ENCODE data around the gene SLC9B1. TPM values are rescaled to one million over a fixed set of nuclear protein-coding genes. Genes with fewer than 3 reads are reported as not detected.
"Not testable (repeated sequence)": the region's sequence is repeated elsewhere in the genome, so short reads cannot be mapped to it uniquely, and the experiment has no call there.

SLC9B1 gene
- total RNA-seq, 1 donor from 2014 or later: 0.87 TPM

DNA sequence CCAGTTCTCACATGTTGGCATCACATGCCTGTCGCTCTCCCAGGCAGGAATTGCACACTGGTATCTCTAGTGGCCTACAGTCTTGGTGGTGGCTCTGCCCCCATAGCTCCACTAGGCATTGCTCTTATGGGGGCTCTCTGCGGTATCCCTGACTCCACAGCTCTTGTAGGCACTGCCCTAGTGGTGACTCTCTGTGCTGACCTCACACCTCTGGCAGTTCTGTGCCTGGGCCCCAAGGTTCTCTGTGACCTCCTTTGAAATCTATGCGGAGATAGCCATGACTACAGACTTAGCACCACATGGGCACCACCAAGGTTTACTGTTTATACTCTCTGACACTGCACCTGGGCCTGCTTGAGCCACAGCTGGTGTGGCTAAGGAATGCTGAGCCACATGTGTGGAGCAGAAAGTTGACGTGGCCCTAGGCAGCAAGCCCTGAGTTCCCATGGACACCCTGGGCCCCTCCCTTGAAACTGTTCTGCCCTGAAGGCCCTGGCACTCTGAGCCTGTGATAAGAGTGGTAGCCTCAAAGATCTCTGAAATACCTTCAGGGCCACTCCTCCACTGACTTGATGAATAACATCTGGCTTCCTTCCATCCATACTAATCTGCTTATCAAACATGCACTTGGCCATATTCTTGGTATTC lies 8.0 kb downstream of the SLC9B1 start:
- DNase-seq (ENCODE audit: low spot score): no peak

DNA sequence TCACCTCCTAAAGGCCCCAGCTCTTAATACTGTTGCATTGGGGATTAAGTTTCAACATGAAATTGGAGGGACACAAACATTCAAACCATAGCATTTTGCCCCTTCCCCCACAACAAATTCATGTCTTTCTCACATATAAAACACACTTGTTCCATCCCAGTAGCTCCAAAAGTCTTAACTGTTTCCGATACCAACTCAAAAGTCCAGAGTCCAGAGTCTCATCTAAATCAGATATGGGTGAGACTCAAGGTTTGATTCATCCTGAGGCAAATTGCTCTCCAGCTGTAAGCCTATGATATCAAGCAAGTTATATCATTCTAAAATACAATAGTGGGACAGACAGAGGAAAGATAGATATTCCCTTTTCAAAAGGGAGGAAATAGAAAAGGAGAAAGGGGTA lies 8.7 kb downstream of the SLC9B1 start:
- no peak for DNase-seq (ENCODE audit: low spot score)

DNA sequence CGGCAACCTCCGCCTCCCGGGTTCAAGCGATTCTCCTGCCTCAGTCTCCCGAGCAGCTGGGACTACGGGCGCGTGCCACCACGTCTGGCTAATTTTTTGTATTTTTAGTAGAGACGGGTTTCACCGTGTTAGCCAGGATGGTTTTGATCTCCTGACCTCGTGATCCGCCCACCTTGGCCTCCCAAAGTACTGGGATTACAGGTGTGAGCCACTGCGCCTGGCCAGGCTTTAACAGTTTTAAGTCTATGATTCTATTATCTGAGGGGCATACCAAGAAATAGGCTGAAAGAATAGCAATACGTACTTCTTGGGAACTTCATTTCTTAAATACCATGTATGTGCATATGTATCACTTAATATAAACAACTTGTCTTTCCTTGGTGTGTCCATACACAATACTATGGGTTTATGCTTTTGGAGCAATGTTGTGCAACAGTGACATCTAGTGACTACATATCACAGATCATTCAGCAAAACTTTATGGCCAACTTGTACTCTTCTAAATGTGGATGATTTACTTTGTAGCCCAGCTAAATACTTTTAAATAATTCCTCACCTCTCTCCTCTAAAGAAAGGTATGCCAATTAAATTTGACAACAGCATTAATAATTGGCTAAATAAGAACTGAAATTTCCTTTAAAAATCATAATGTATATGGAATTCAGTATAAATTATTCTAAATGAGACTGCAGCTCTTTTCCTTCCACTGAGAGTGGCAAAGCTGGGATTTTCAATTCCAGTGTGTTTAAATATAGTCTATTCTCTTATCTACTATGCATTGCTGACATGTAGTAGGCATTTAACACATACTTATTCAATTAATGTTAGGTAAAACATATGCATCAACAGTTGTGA lies 10.4 kb downstream of the SLC9B1 start:
- no peak for DNase-seq (ENCODE audit: low spot score)

DNA sequence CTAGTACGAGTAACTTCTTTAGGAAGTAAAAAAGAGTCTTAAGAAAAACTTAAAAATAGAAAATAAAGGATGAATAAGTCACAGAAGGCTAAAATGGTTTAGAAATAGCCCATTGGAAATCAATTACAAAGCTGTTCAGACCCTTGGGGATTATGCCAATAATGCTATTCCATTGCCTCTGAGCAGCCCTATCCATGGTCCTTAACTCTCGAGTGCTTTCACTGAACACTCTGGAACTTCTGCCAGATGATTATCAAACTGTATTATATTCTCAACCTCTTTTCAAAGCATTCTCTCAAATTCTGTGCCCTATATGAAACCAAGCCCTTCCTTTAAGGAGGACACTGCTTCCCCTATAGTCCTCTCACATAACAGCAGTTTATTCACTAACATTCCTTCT lies 17.0 kb downstream of the SLC9B1 start:
- DNase-seq (ENCODE audit: low spot score): no peak

DNA sequence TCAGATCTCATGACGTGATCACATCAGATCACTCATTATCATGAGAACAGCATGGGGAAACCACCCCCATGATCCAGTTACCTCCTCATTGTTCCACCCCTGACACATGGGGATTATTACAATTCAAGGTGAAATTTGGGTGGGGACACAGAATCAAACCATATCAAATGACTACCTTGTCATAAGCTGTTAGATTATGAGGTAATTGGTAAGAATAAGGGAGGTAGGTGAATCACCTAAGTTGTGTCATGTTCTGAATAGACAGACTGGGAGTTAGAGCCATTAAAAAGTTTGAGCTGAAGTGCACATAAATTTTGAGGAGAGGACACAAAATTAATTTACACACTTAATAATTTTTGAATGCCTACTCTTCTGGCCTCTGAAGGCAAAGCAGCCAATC lies 24.7 kb downstream of the SLC9B1 start:
- DNase-seq (ENCODE audit: low spot score): no peak

DNA sequence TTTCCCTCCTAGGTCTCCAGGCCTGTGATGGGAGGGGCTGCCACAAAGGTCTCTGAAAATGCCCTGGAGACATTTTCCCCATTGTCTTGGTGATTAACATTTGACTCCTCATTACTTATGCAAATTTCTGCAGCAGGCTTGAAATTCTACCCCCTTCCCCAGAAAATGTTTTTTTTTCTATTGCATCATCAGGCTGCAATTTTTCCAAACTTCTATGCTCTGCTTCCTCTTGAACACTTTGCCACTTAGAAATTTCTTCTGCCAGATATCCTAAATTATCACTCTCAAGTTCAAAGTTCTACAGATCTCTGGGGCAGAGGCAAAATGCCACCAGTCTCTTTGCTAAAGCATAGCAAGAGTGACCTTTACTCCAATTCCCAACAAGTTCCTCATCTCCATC lies 25.5 kb downstream of the SLC9B1 start:
- DNase-seq (ENCODE audit: low spot score): not testable (repeated sequence)

DNA sequence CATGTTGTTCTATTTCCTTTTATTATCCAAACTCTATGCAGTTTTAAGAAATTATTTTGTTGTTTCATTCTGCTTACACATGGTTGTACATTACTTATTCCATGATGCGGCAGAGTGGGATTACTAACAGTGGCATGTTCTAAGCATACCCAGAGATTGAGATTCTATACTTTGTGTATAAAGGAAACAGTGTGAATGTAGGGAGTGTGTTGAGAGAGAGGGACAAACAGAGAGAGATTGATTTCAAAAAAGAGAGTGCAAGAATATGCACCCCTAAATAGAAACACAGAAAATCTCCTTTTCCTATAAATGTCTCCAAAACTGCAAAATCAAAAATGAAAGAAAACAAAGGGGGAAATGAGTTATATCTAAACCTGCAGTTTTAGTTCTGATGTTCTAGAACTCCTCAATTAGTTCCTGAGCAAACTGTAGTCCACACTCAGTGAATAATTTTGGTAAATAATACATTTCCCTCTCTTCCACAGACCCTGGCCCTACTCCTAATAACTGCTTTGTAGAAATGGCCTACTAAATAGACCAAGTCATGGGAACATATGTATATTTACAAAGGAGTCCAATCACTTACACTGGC lies 31.0 kb downstream of the SLC9B1 start:
- no peak for DNase-seq (ENCODE audit: low spot score)

DNA sequence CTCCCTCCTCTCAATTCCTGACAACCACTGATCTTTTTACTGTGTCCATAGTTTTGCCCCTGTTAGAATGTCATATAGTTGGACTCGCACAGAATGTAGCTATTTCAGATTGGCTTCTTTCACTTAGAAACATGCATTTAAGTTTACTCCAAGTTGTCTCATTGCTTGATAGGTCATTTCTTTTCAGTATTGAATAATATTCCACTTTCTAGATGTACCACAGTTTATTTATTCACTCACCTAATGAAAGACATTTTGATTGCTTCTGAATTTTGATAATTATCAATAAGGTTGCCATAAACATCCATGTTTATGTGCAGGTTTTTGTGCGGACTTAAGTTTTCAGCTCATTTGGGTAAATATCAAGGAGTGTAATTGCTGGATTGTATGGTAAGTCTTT lies 38.5 kb downstream of the SLC9B1 start:
- DNase-seq (ENCODE audit: low spot score): no peak

DNA sequence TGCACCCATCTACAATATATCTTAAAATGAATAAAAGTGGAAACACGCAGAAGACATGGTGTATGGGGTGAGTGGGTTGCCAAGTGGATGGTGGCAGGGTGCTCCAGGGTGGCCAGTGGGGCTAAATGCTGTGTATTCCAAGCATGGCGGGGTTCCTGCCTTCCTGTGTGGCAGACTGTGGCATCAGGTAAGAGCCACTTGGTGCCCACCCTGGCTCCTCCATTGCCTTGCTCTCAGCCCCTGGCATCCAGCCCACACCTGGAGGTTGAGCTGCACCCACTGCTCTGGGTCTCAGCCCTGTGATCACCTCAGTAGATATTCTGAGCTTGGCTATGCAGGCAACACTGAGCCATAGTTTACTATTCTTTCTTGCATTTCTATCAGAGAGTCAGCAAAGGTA lies 57.7 kb downstream of the SLC9B1 start:
- not testable (repeated sequence) for DNase-seq (ENCODE audit: low spot score)

DNA sequence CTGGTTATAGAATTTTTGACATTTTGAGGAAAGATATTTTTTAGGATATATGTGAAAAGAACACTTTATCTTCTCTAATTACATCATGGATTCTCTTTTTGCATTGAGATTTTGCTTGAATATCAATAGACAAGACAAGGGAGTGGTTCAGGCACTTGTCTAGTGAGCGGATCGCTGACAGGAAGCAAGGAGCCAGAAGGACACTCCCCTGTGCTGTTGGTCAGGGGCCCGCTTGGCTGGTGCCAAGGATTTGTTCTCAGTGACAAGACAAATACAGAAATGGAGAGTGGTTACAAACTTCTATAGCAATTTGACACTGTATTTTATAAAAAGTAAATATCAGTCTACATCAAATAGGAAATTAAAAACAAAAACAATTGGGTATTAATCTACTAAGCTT lies 60.0 kb downstream of the SLC9B1 start:
- DNase-seq (ENCODE audit: low spot score): no peak

DNA sequence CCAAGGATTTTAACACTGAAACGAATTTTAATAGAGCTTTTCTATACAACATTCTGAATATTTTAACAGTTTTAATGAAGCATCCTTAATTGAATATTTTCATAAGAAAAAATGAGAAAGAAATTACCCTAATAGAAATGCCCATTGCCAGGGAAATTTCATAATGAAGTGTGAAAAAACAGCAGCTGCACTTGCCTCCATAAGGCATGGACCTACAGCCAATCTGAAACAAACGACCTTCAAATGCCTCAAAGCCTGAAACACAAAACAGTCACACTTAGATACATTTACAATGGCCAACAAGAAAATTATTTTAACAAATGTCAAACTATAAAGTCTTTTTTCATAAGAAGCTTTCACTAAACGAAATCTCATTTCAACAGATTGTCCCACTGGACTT lies 74.4 kb downstream of the SLC9B1 start:
- DNase-seq (ENCODE audit: low spot score): no peak

DNA sequence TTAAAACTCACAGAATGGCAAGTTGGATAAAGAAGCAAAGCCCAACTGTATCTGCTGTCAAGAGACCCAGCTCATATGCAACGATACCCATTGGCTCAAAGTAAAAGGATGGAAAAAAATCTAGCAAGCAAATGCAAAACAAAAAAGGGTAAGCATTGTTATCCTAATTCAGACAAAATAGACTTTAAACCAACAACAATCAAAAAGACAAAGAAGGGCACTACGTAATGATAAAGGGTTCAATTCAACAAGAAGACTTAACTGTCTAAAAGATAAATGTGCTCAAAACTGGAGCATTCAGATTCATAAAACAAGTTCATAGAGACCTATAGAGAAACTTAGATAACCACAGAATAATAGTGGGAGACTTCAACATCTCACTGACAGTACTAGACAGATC lies 81.4 kb downstream of the SLC9B1 start:
- not testable (repeated sequence) for DNase-seq (ENCODE audit: low spot score)

DNA sequence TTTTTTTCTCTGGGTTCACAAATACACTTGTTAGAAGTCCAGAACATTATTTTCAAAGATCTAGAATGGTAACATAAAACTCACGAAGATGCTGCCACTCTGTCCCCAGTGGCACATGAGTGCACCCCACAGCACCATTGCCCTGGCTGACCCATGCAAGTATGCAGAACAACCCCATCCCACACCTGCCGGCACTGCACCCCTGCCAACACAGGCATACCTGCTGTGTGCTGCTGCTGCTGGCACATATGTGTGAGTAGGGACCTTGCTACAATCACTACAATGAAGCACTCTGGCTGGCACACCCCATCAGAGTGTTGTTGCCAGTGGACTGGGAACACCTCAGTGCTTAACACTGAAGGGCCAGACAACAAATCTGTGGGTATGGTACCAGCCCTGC lies 83.8 kb downstream of the SLC9B1 start:
- DNase-seq (ENCODE audit: low spot score): no peak

DNA sequence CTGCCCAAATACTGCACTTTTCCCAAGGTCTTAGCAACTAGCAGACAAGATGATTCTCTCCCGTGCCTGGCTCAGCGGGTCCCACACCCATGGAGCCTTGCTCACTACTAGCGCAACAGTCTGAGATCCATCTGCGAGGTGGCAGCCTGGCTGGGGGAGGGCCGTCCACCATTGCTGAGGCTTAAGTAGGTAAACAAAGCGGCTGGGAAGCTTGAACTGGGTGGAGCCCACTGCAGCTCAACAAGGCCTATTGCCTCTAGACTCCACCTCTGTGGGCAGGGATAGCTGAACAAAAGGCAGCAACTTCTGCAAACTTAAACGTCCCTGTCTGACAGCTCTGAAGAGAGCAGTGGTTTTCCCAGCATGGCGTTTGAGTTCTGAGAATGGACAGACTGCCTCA lies 99.8 kb downstream of the SLC9B1 start:
- not testable (repeated sequence) for DNase-seq (ENCODE audit: low spot score)

DNA sequence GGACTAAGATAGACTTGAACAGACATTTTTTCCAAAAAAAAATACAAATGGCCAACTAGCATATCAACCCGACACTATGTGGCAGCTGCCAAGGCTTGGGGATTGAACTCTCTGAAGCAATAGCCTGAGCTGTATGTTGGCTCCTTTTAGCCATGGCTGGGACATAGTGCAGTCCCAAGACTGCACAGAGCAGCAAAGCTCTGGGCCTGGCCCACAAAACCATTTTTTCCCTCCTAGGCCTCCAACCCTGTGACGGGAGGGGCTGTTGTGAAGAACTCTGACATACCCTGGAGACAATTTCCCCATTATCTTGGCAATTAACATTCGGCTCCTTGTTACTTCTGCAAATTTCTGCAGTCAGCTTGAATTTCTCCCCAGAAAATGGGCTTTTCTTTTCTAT lies 100.6 kb downstream of the SLC9B1 start:
- DNase-seq (ENCODE audit: low spot score): no peak

DNA sequence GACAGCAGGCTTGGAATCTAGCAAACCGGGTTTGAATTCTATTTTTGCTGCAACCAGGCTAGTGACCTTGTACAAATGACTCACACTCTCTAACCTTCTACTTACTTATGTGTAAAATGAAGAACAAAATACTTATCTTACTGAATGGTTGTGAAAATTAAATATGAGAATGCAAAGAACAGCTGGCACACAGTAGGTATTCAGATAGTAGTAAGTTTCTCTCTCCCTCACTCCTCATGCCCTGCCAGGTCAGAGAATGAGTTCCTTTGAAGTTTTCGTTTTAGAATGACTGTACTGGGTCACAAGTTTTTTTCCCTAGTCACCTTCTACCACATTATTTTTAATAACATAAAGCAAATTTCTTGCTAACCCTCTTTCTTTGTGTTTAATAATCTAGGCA lies 117.7 kb downstream of the SLC9B1 start:
- DNase-seq (ENCODE audit: low spot score): no peak

DNA sequence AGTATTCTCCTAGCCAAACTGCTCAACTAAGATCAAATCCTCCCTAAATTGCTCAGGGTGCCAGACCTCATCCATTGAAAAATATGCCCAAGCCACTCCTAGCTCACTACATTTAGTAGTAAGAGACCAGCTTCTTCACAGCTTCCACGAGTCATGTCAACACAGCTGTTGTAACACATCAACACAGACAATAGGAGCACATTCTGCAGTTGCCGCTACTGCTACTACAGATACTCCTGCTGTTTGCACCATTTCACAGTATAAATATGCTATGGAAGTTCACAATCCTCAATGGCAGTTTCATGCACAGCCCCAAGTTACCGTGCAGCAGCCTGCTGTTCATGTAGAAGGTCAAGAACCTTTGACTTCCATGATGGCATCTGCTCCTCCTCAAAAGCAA lies 121.9 kb downstream of the SLC9B1 start:
- not testable (repeated sequence) for DNase-seq (ENCODE audit: low spot score)

DNA sequence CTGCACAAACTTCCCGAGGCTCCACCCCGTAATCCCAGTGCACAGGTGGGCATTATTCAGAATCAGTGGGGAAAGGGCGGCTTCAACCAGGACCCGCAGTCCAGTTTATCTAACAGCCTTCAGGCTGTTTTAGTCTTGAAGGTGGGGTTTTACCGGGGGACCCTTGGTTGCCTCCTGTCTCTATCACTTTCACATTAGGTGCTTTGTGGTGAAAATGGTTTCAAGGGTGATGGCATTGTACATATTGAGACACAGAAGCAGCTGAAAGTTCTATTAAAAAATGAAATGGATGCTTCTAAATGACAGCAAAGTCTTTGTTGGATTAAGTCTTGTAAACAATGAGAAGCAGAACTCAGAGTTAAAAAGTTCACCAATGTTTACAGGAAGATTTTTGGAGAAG lies 123.0 kb downstream of the SLC9B1 start:
- DNase-seq (ENCODE audit: low spot score): not testable (repeated sequence)

DNA sequence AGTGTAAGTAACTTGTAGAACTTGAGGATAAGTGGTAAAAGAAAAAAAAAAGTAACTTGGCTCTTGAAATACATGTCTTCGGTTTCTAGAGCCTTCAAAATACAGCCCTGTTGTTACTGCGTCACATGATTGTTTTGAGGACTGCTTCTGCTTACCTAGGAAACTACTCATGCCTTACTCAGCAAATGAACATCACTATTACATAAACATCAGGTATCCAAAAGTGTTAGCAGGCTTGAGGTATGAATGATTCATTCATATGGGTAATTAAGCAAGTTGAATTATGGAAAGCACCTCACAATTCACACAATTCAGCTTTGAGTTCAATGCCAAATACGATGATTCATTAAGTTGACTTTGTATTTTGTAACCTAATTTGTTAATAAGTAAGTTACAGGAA lies 129.6 kb downstream of the SLC9B1 start:
- not testable (repeated sequence) for DNase-seq (ENCODE audit: low spot score)

DNA sequence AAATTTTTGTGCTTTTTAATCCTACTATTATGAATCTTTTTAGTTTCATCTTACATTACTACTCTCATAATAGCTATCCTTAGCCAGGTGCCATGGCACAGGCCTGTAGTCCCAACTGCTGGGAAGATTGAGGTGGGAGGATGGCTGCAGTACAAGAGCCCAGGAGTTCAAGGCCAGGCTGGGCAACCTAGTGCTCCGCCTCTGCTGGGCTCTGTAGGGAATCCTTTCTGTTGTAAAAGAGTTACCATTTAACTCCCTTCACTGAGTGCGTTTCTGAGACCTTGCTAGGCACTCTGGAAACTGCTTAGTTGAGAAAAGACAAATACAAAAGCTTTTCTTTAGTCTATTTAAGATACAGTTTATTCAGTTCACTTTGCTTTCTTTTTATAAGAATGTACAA lies 130.9 kb downstream of the SLC9B1 start:
- DNase-seq (ENCODE audit: low spot score): not testable (repeated sequence)

DNA sequence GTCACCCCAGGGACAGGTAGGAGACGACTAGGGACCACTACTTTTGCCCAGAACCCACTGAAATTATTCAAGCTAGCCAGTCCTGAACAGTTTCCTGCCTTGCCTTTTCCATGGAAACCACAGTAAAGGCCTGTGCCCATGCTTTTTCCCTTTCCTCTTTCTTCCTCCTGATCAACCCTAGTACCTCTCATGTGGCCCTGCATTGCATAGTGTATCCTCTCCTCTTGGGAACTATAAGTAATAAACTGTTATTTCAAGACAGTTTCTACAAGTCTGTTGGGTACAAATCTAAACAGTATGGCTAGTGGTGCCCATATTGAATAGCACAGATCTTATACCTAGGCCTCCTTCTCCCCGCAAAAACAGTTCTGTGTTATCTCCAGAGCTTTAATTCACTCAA lies 136.2 kb downstream of the SLC9B1 start:
- no peak for DNase-seq (ENCODE audit: low spot score)

DNA sequence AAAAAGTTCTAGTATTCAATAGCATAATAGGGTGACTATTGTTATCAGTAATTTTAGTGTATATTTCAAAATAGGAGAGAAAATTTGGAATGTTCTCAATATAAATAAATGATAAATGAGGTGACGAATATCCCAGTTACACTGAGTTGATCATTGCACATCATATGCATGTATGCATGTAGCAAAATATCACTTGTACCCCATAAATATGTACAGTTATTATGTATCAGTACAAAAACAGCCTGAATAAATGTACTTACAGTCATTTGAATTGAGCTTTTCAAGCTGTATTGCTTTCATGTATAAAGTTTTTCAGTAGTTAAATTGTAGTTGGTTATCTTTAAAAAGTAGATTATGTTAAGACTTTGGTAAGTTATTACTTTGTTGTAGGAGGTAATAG lies 138.2 kb downstream of the SLC9B1 start:
- no peak for DNase-seq (ENCODE audit: low spot score)

DNA sequence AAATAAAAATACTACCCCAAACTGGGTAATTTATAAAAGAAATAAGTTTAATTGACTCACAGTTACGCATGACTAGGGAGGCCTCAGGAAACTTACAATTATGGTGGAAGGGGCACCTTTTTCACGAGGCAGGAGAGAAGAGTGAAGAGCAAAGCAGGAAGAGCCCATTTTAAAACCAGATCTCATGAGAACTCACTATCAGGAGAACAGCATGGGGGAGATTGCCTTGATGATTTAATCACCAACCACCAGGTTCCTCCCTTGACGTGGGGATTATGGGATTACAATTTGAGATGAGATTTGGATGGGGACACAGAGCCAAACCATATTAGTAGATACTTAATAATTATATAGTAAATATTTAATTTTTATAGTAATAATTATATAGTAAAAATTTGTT lies 140.6 kb downstream of the SLC9B1 start:
- DNase-seq (ENCODE audit: low spot score): no peak
